ENCODE data around the gene OR8H1.

Gene OR8H1, protein sequence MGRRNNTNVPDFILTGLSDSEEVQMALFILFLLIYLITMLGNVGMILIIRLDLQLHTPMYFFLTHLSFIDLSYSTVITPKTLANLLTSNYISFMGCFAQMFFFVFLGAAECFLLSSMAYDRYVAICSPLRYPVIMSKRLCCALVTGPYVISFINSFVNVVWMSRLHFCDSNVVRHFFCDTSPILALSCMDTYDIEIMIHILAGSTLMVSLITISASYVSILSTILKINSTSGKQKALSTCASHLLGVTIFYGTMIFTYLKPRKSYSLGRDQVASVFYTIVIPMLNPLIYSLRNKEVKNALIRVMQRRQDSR

GRCh38 chr11:56292154-56292553 lies at the start of gene OR8H1:
Gene OR8H1 (minus strand): TSS chr11:56292254. CDS start chr11:56291062, 1,192 bp downstream.
- DNase-seq (ENCODE audit: low read depth), result no peak

DNA sequence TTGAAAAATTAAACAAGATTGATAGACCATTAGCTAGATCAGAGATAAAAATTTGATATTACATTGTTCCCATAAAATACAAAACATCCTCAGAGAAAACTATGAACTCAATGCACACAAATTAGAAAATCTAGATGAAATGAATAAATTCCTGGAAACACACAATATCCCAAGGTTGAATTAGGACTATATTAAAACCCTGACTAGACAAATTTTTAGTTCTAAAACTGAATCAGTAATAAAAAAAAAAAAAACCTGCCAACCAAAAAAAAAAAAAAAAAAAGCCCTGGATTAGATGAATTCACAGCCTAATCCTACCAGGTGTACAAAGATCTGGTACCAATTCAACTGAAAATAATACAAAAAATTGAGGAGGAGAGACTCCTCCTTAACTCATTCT lies 48.2 kb upstream of the OR8H1 start:
- no peak for DNase-seq (ENCODE audit: low read depth)

DNA sequence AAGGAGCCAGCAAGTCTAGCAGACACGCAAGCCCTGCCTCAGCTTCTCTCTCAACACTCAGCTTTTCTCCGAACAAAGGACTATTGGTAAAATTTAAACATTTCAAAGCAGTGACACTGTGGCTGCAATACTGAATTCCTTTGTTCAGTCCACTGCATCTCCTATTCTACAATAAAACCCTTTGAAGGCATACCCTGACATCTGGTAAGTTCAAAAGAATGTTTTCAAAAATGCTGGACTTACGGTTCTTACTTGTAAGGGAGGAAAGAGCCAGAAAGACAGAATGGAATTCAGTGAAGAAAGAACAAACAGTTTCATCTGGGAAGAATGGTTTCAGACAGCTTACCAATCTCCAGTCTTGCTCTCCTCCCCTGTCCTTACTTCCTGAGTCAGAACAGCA lies 41.1 kb upstream of the OR8H1 start:
- no peak for DNase-seq (ENCODE audit: low read depth)

DNA sequence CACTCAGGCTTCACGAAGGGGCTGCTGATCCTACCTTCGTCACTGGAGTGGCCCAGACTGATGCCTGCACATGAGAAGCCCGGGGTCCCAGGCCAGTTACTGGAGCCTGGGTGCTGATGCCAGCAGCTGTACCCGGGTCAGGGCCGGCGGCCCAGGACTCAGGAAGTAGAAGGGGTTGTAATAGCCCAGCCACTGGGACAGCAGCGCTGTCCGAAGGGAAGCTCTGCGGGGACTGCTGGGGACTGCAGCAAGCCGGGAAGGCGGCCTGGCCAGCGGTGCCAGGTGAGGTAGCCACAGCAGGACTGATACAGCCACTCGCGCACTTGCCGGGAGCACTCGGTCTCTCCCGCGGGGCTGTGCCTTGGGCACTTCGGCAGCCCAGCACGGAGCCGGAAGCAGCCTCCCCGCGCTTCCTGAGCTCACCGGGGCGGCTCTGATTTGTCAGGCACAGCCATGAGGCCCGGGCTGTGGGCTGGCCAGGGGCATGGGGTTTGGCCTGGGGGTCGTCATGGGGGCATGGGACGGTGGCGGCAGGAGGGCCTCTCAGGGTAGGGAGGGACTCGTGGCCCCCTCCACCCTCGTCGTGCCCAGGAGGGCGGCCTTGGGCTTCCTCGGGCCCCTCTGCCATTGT lies 39.9 kb upstream of the OR8H1 start:
- no peak for DNase-seq (ENCODE audit: low read depth)

DNA sequence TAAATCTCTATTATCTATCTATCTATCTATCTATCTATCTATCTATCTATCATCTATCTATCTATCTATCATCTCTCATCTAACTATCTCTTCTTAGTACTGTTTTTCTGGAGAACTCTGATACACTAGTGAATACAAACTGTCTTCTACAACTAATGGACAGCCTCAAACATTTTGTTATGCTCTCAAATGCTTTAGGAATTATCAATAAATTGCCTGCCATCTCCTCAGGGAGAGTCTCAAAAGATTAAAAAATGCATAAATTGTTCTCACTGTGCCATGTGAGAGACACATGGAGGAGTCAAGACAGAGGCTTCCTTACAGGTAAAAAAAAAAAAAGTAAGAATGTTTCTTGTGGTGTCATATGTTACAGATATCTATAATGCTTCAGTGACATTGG lies 22.8 kb upstream of the OR8H1 start, which contains the start of gene OR8K3:
OR8K3 (plus strand) TSS at position 301 of the 400 bp plus-strand sequence. CDS start 3,163 bp downstream, outside the sequence.
- DNase-seq (ENCODE audit: low read depth), result no peak

- DNase-seq (ENCODE audit: low read depth), result no peak
Measured at GRCh38 chr11:56307836-56308235, 15.8 kb upstream of the OR8H1 start.

- no peak for DNase-seq (ENCODE audit: low read depth)
Measured at GRCh38 chr11:56296898-56297297, 4.8 kb upstream of the OR8H1 start.

- DNase-seq (ENCODE audit: low read depth), result no peak
Measured at GRCh38 chr11:56273854-56274253, 18.2 kb downstream of the OR8H1 start, which contains the start of gene OR5T1. Gene OR5T1 (plus strand): TSS chr11:56274154. CDS start chr11:56275639, 1,485 bp downstream.

- no peak for DNase-seq (ENCODE audit: low read depth)
Measured at GRCh38 chr11:56271092-56271491, 21.0 kb downstream of the OR8H1 start.

DNA sequence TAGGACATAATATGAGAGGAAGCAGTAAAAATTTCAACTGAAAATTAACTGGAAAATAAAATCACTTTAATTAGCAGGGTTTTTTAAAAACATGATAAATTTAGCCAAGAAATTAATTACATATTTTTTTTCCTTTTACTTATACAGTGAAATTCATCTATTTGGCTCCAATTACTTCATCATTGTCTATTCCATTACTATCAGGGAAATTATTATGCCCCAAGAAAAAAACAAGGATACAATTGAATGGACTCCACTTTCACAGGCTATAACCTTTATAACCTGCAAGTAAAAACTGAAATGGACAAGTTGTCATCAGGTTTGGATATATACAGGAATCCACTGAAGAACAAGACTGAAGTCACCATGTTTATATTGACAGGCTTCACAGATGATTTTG lies 40.1 kb downstream of the OR8H1 start, which contains the start of gene OR5T3:
OR5T3 (plus strand) TSS at position 301 of the 400 bp plus-strand sequence; CDS start at position 301, 0 bp downstream.
- DNase-seq (ENCODE audit: low read depth), result no peak

Data from CMK (cell line).